Measurements from ENCODE around the gene ASPRV1.

DNA sequence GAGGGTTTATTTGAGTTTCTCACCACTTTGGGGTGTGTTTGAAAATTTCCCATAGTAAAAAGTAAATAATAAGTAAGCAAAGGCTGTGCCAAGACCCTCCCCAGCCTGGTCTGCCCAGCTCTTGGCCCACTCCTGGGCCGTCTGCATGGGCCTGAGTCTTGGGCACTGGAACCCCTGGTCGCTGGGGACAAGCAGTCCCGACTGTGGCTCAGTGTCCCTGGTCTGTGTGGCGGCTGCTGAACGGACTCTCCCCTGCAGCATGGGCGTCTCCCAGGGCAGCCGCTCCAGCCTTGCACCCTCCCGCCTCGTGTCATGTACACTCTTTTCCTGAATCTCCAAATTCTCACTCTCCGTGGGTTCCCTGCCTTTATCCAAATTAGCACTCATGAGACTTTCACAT lies 7.2 kb upstream of the ASPRV1 start:
- TF ChIP-seq POLR2A (IDR thresholded peaks at IDR 0.05), result no peak
- TF ChIP-seq, protein P1, sequence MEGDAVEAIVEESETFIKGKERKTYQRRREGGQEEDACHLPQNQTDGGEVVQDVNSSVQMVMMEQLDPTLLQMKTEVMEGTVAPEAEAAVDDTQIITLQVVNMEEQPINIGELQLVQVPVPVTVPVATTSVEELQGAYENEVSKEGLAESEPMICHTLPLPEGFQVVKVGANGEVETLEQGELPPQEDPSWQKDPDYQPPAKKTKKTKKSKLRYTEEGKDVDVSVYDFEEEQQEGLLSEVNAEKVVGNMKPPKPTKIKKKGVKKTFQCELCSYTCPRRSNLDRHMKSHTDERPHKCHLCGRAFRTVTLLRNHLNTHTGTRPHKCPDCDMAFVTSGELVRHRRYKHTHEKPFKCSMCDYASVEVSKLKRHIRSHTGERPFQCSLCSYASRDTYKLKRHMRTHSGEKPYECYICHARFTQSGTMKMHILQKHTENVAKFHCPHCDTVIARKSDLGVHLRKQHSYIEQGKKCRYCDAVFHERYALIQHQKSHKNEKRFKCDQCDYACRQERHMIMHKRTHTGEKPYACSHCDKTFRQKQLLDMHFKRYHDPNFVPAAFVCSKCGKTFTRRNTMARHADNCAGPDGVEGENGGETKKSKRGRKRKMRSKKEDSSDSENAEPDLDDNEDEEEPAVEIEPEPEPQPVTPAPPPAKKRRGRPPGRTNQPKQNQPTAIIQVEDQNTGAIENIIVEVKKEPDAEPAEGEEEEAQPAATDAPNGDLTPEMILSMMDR (IDR thresholded peaks at IDR 0.05), result no peak
